ENCODE data around the gene ITFG1.
"Not testable (repeated sequence)": the region's sequence is repeated elsewhere in the genome, so short reads cannot be mapped to it uniquely, and the experiment has no call there.

DNA sequence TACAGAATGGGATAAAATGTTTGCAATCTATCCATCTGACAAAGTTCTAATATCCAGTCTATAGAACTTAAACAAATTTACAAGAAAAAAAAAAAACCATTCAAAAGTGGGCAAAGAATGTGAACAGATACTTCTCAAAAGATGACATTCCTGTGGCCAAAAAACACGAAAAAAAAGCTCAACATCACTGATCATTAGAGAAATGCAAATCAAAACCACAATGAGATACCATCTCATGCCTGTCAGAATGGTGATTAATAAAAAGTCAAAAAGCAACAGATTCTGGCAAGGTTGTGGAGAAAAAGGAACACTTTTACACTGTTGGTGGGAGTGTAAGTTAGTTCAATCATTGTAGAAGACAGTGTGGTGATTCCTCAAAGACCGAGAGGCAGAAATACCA, 26.6 kb downstream of the ITFG1 start:
- TF ChIP-seq POLR2A (IDR thresholded peaks at IDR 0.05; ENCODE audit: low read length); GATA1 (IDR thresholded peaks at IDR 0.05; ENCODE audit: low read depth, low read length): not testable (repeated sequence)

Data from erythroblast (primary cell).